GM12873 (cell line): ENCODE measurements around the gene VPS16.

Experiments
- TF ChIP-seq, protein P1 (sequence below): IDR thresholded peaks from 2 replicates; pipeline ENCODE4 v1.5.1; 2012; ENCODE audit warnings: low read depth, mild to moderate bottlenecking, moderate library complexity, low read length, control low read depth; ENCODE audit not compliant: insufficient read depth; ENCODE audit errors: missing control alignments

Gene VPS16

DNA sequence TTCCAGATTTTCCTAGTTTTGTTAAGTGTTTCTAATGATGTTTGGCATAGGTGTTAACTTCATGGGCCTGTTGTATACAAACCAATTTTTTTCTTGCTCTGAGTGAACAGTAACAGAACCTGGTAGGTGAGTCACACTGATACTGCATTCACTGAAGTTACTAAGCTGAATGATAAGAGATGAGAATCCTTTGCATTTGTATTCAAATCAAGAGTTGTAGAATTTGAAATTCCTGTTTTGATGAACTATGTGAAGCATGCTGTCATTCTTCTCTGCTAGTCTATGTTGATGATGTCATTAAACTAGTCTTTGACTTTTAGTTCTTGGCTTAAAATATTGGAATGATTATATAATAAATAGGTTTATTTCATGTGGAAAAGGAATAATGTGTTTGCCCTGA lies 70.7 kb downstream of the VPS16 start:
- TF ChIP-seq, protein P1, sequence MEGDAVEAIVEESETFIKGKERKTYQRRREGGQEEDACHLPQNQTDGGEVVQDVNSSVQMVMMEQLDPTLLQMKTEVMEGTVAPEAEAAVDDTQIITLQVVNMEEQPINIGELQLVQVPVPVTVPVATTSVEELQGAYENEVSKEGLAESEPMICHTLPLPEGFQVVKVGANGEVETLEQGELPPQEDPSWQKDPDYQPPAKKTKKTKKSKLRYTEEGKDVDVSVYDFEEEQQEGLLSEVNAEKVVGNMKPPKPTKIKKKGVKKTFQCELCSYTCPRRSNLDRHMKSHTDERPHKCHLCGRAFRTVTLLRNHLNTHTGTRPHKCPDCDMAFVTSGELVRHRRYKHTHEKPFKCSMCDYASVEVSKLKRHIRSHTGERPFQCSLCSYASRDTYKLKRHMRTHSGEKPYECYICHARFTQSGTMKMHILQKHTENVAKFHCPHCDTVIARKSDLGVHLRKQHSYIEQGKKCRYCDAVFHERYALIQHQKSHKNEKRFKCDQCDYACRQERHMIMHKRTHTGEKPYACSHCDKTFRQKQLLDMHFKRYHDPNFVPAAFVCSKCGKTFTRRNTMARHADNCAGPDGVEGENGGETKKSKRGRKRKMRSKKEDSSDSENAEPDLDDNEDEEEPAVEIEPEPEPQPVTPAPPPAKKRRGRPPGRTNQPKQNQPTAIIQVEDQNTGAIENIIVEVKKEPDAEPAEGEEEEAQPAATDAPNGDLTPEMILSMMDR, result no peak

DNA sequence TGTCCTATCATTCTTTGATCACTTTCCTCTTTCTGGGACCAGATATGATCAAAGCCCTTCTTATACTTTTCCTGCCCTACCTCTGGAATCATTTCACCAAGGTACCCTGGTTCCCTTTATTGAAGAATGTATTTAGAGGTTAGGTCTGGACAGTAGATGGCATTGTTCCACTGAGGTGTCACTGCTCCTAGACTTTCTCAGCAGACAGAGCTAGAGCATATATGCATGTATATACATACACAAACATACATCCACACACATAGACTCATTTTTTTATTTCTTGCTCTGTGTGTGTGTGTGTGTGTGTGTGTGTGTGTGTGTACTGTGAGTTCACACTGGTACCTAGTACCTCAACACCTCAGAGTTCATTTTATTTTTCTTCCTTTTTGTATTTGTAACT lies 73.6 kb downstream of the VPS16 start:
- TF ChIP-seq, protein P1, result peak; percentile 35
